ENCODE data around the gene KLHDC9.

KLHDC9 gene

GRCh38 chr1:161066694-161067093, 31.5 kb upstream of the KLHDC9 start:
- FAIRE-seq (no peak), DNase-seq (ENCODE audit: insufficient read length, low spot score) (no peak)
- TF ChIP-seq POLR2AphosphoS5 (IDR thresholded peaks at IDR 0.05; ENCODE audit: low read depth, low read length) (no peak), POU2F2 (IDR thresholded peaks at IDR 0.05; ENCODE audit: low read depth, low read length) (no peak), TAF1 (IDR thresholded peaks at IDR 0.05; ENCODE audit: low read depth, low read length) (no peak), PAX5 (IDR thresholded peaks at IDR 0.05; ENCODE audit: insufficient read depth, low read length, severe bottlenecking) (no peak), POLR2A (IDR thresholded peaks at IDR 0.05; ENCODE audit: low read depth, low read length) (no peak), SPI1 (IDR thresholded peaks at IDR 0.05; ENCODE audit: low read depth, low read length) (no peak)

GRCh38 chr1:161068306-161069234, 29.6 kb upstream of the KLHDC9 start:
- FAIRE-seq (peak; percentile 96), DNase-seq (ENCODE audit: insufficient read length, low spot score) (no peak)
- TF ChIP-seq POU2F2 (IDR thresholded peaks at IDR 0.05; ENCODE audit: low read depth, low read length) (no peak), TAF1 (IDR thresholded peaks at IDR 0.05; ENCODE audit: low read depth, low read length) (peak; percentile 35; the same call in 1 of the 2 replicates), PAX5 (IDR thresholded peaks at IDR 0.05; ENCODE audit: insufficient read depth, low read length, severe bottlenecking) (no peak), POLR2A (IDR thresholded peaks at IDR 0.05; ENCODE audit: low read depth, low read length) (peak; percentile 72), POLR2AphosphoS5 (IDR thresholded peaks at IDR 0.05; ENCODE audit: low read depth, low read length) (peak; percentile 48), SPI1 (IDR thresholded peaks at IDR 0.05; ENCODE audit: low read depth, low read length) (peak; percentile 71)

- DNase-seq (ENCODE audit: insufficient read length, low spot score), result no peak
- FAIRE-seq, result no peak
- TF ChIP-seq PAX5 (IDR thresholded peaks at IDR 0.05; ENCODE audit: insufficient read depth, low read length, severe bottlenecking), result no peak
- no peak for TF ChIP-seq TAF1 (IDR thresholded peaks at IDR 0.05; ENCODE audit: low read depth, low read length)
- TF ChIP-seq SPI1 (IDR thresholded peaks at IDR 0.05; ENCODE audit: low read depth, low read length), result no peak
- no peak for TF ChIP-seq POU2F2 (IDR thresholded peaks at IDR 0.05; ENCODE audit: low read depth, low read length)
- TF ChIP-seq POLR2AphosphoS5 (IDR thresholded peaks at IDR 0.05; ENCODE audit: low read depth, low read length), result no peak
- TF ChIP-seq POLR2A (IDR thresholded peaks at IDR 0.05; ENCODE audit: low read depth, low read length), result no peak; the same call in 1 of the 2 replicates
Measured at GRCh38 chr1:161069241-161069640, 28.9 kb upstream of the KLHDC9 start.

GRCh38 chr1:161069731-161070270, 28.4 kb upstream of the KLHDC9 start, which contains the start of gene ARHGAP30:
Gene ARHGAP30 (minus strand): TSS chr1:161069891. CDS start chr1:161069624, 267 bp downstream.
- TF ChIP-seq POU2F2 (IDR thresholded peaks at IDR 0.05; ENCODE audit: low read depth, low read length), result peak; percentile 47; the same call in 1 of the 2 replicates
- TF ChIP-seq TAF1 (IDR thresholded peaks at IDR 0.05; ENCODE audit: low read depth, low read length), result peak; percentile 65; the same call in 1 of the 2 replicates
- TF ChIP-seq POLR2A (IDR thresholded peaks at IDR 0.05; ENCODE audit: low read depth, low read length), result peak; percentile 87
- TF ChIP-seq SPI1 (IDR thresholded peaks at IDR 0.05; ENCODE audit: low read depth, low read length), result peak; percentile 73
- no peak for TF ChIP-seq PAX5 (IDR thresholded peaks at IDR 0.05; ENCODE audit: insufficient read depth, low read length, severe bottlenecking)
- peak; percentile 95 for TF ChIP-seq POLR2AphosphoS5 (IDR thresholded peaks at IDR 0.05; ENCODE audit: low read depth, low read length)
- peak; percentile 90 for DNase-seq (ENCODE audit: insufficient read length, low spot score)
- peak; percentile 99 for FAIRE-seq

- DNase-seq (ENCODE audit: insufficient read length, low spot score), result no peak
- FAIRE-seq, result no peak
- TF ChIP-seq POU2F2 (IDR thresholded peaks at IDR 0.05; ENCODE audit: low read depth, low read length), result no peak
- no peak for TF ChIP-seq SPI1 (IDR thresholded peaks at IDR 0.05; ENCODE audit: low read depth, low read length)
- no peak for TF ChIP-seq TAF1 (IDR thresholded peaks at IDR 0.05; ENCODE audit: low read depth, low read length)
- no peak for TF ChIP-seq POLR2AphosphoS5 (IDR thresholded peaks at IDR 0.05; ENCODE audit: low read depth, low read length)
- no peak for TF ChIP-seq PAX5 (IDR thresholded peaks at IDR 0.05; ENCODE audit: insufficient read depth, low read length, severe bottlenecking)
- no peak for TF ChIP-seq POLR2A (IDR thresholded peaks at IDR 0.05; ENCODE audit: low read depth, low read length)
Measured at GRCh38 chr1:161070761-161071160, 27.4 kb upstream of the KLHDC9 start.

GRCh38 chr1:161071886-161072371, 26.2 kb upstream of the KLHDC9 start:
- FAIRE-seq (peak; percentile 88), DNase-seq (ENCODE audit: insufficient read length, low spot score) (peak; percentile 68)
- TF ChIP-seq TAF1 (IDR thresholded peaks at IDR 0.05; ENCODE audit: low read depth, low read length), result no peak
- TF ChIP-seq POU2F2 (IDR thresholded peaks at IDR 0.05; ENCODE audit: low read depth, low read length), result 0 out of 2 replicates have a peak, but pooled peaks have one; percentile 52

GRCh38 chr1:161072751-161073449, 25.3 kb upstream of the KLHDC9 start:
- TF ChIP-seq POU2F2 (IDR thresholded peaks at IDR 0.05; ENCODE audit: low read depth, low read length) (no peak), POLR2A (IDR thresholded peaks at IDR 0.05; ENCODE audit: low read depth, low read length) (no peak)
- FAIRE-seq (no peak), DNase-seq (ENCODE audit: insufficient read length, low spot score) (no peak)

GRCh38 chr1:161073474-161074121, 24.6 kb upstream of the KLHDC9 start:
- TF ChIP-seq TAF1 (IDR thresholded peaks at IDR 0.05; ENCODE audit: low read depth, low read length), result no peak
- no peak for TF ChIP-seq PAX5 (IDR thresholded peaks at IDR 0.05; ENCODE audit: insufficient read depth, low read length, severe bottlenecking)
- no peak for TF ChIP-seq POU2F2 (IDR thresholded peaks at IDR 0.05; ENCODE audit: low read depth, low read length)
- TF ChIP-seq SPI1 (IDR thresholded peaks at IDR 0.05; ENCODE audit: low read depth, low read length), result no peak
- TF ChIP-seq POLR2A (IDR thresholded peaks at IDR 0.05; ENCODE audit: low read depth, low read length), result no peak
- no peak for TF ChIP-seq POLR2AphosphoS5 (IDR thresholded peaks at IDR 0.05; ENCODE audit: low read depth, low read length)
- no peak for FAIRE-seq

More at GRCh38 chr1:161073474-161074121, 24.6 kb upstream of the KLHDC9 start:
- no peak for DNase-seq (ENCODE audit: insufficient read length, low spot score)
